HCT116 (cell line): ENCODE data around the gene DAAM2. TPM values are rescaled to one million over a fixed set of nuclear protein-coding genes. Genes with fewer than 3 reads are reported as not detected.

Experiments used
- ATAC-seq: fragments of 200-7000 bp; cut with Tn5 transposase; 2 replicates; pipeline ENCODE4 v1.9.1; 2020; ENCODE audit warnings: mild to moderate bottlenecking, moderate library complexity
- BruUV-seq: library from RNA; stranded (reverse); fragments of 400-500 nt; replicated peaks from 2 replicates; lab custom pipeline; 2021; lab: Mats Ljungman, UMichigan
- CTCF ChIA-PET: fragments of 300-600 bp; sonication (Branson Sonifier 250); formaldehyde crosslinking; loops from one replicate; lab custom pipeline; 2021; ENCODE audit warnings: antibody characterized with exemption; lab: Charles Lee
- POLR2A ChIA-PET: fragments of 300-600, 350-600 bp; sonication (Branson Sonifier 250); formaldehyde crosslinking; loops from one replicate; lab custom pipeline; 2021; ENCODE audit warnings: antibody characterized with exemption; lab: Charles Lee
- RAD21 ChIA-PET, 2 experiments: fragments of 300-600 bp; sonication (Branson Sonifier 250); formaldehyde crosslinking; loops; one replicate each; lab custom pipeline; 2023; ENCODE audit warnings: low total read pairs in 2 of 2; ENCODE audit not compliant: uncharacterized antibody in 2 of 2, unreplicated experiment in 2 of 2, low non-redundant PET in 1 of 2; lab: Charles Lee
- DNase-seq: peaks from one replicate; pipeline ENCODE4 v3.0.0-alpha.2; 2010; ENCODE audit warnings: low read depth, low spot score
- H2AFZ ChIP-seq: fragments of 200-600 bp; shearing (Covaris generic), sonication (generic); 2 replicates; pipeline ENCODE4 v1.6.1; 2017; ENCODE audit warnings: low read depth, mixed run types, mixed read lengths, antibody characterized with exemption, low read length; ENCODE audit not compliant: poor library complexity, severe bottlenecking
- H3K27ac ChIP-seq: 2 replicates; pipeline ENCODE4 v1.5.1; 2012; ENCODE audit warnings: low read depth, low read length
- H3K27me3 ChIP-seq: fragments of 200-600 bp; sonication (generic); 2 replicates; pipeline ENCODE4 v1.6.1; 2016; ENCODE audit warnings: mixed run types, low read length, mixed read lengths; ENCODE audit not compliant: insufficient read depth
- H3K36me3 ChIP-seq, 2 experiments: fragments of 200-500 bp in 1 of 2; fragments of 200-600 bp in 1 of 2; sonication (Bioruptor generic) in 1 of 2; sonication (generic) in 1 of 2; 2 replicates each; pipeline versions ENCODE4 v1.5.1 to v1.6.1; 2014 to 2016; ENCODE audit warnings: low read length in 2 of 2, inconsistent platforms in 1 of 2, mixed read lengths in 1 of 2, mixed run types in 1 of 2; ENCODE audit not compliant: insufficient read depth in 2 of 2, control insufficient read depth in 1 of 2
- H3K4me1 ChIP-seq, 2 experiments: fragments of 200-600 bp in 1 of 2; sonication (generic) in 1 of 2; 2 replicates each; pipeline versions ENCODE4 v1.5.1 to v1.6.1; 2012 to 2017; ENCODE audit warnings: low read length in 2 of 2, inconsistent platforms in 1 of 2, mild to moderate bottlenecking in 1 of 2, mixed read lengths in 1 of 2, mixed run types in 1 of 2, moderate library complexity in 1 of 2; ENCODE audit not compliant: insufficient read depth in 2 of 2, control insufficient read depth in 1 of 2
- H3K4me2 ChIP-seq: fragments of 200-600 bp; sonication (generic); 2 replicates; pipeline ENCODE4 v1.6.1; 2017; ENCODE audit warnings: mixed run types, low read length, mixed read lengths
- H3K4me3 ChIP-seq, 2 experiments: fragments of 200-600 bp in 1 of 2; sonication (generic) in 1 of 2; replicated peaks in 1 of 2; 2 replicates each; pipeline ENCODE4 v1.5.1; 2011 to 2016; ENCODE audit warnings: low read length in 2 of 2, control low read depth in 1 of 2, low read depth in 1 of 2, mild to moderate bottlenecking in 1 of 2, mixed read lengths in 1 of 2, mixed run types in 1 of 2
- H3K79me2 ChIP-seq: fragments of 200-600 bp; sonication (generic); 2 replicates; pipeline ENCODE4 v1.6.1; 2017; ENCODE audit warnings: mild to moderate bottlenecking, mixed run types, low read length, moderate library complexity, mixed read lengths; ENCODE audit not compliant: insufficient read depth
- H3K9ac ChIP-seq: fragments of 200-600 bp; sonication (generic); 2 replicates; pipeline ENCODE4 v1.6.1; 2016; ENCODE audit warnings: low read length, mixed read lengths
- H3K9me2 ChIP-seq: fragments of 200-600 bp; sonication (generic), shearing (Covaris generic); 2 replicates; pipeline ENCODE4 v1.6.1; 2017; ENCODE audit warnings: mixed run types, mild to moderate bottlenecking, moderate library complexity; ENCODE audit not compliant: insufficient read depth
- H3K9me3 ChIP-seq, 2 experiments: fragments of 200-500 bp in 1 of 2; fragments of 200-600 bp in 1 of 2; sonication (Bioruptor generic) in 1 of 2; sonication (generic) in 1 of 2; 2 replicates each; pipeline ENCODE4 v1.6.1; 2014 to 2017; ENCODE audit warnings: low read length in 2 of 2, mixed read lengths in 2 of 2, inconsistent platforms in 1 of 2, low read depth in 1 of 2, mild to moderate bottlenecking in 1 of 2, mixed run types in 1 of 2, moderate library complexity in 1 of 2; ENCODE audit not compliant: control insufficient read depth in 1 of 2, insufficient read depth in 1 of 2
- H4K20me1 ChIP-seq: fragments of 200-600 bp; sonication (generic), shearing (Covaris generic); 2 replicates; pipeline ENCODE4 v1.6.1; 2017; ENCODE audit warnings: mixed run types, mild to moderate bottlenecking, moderate library complexity; ENCODE audit not compliant: insufficient read depth
- CBX3 ChIP-seq: IDR thresholded peaks from 2 replicates; pipeline ENCODE4 v1.6.1; 2012; ENCODE audit warnings: low read depth
- CTCF ChIP-seq, 3 experiments: fragments of 200-600 bp in 1 of 3; sonication (generic) in 1 of 3; IDR thresholded peaks in 2 of 3; conservative IDR thresholded peaks in 1 of 3; 2 replicates each; pipeline ENCODE4 v1.5.1; 2012 to 2017; ENCODE audit warnings: low read depth in 2 of 3, low read length in 2 of 3, antibody characterized with exemption in 1 of 3, borderline replicate concordance in 1 of 3, control low read depth in 1 of 3, mild to moderate bottlenecking in 1 of 3, mixed read lengths in 1 of 3, mixed run types in 1 of 3, moderate library complexity in 1 of 3; ENCODE audit not compliant: insufficient read depth in 1 of 3
- ELF1 ChIP-seq: IDR thresholded peaks from 2 replicates; pipeline ENCODE4 v1.6.1; 2012; ENCODE audit warnings: low read depth, borderline replicate concordance
- MAX ChIP-seq: IDR thresholded peaks from 2 replicates; pipeline ENCODE4 v1.6.1; 2012
- POLR2A ChIP-seq: IDR thresholded peaks from 2 replicates; pipeline ENCODE4 v1.7.0; 2011; ENCODE audit warnings: borderline replicate concordance; ENCODE audit not compliant: insufficient read depth, insufficient read length; ENCODE audit errors: extremely low read depth
- REST ChIP-seq: IDR thresholded peaks from 2 replicates; pipeline ENCODE4 v1.6.1; 2012; ENCODE audit warnings: low read depth
- SIN3A ChIP-seq: IDR thresholded peaks from 2 replicates; pipeline ENCODE4 v1.6.1; 2012; ENCODE audit warnings: low read depth
- SRF ChIP-seq: IDR thresholded peaks from 2 replicates; pipeline ENCODE4 v1.6.1; 2012; ENCODE audit warnings: low read depth
- TCF7L2 ChIP-seq: IDR thresholded peaks from 2 replicates; pipeline ENCODE4 v1.7.0; 2011; ENCODE audit warnings: borderline replicate concordance, inconsistent platforms; ENCODE audit not compliant: insufficient read depth, insufficient read length; ENCODE audit errors: extremely low read depth
- YY1 ChIP-seq: IDR thresholded peaks from 2 replicates; pipeline ENCODE4 v1.6.1; 2011; ENCODE audit warnings: low read length, low read depth, moderate library complexity, mild to moderate bottlenecking; ENCODE audit not compliant: insufficient replicate concordance; ENCODE audit errors: extremely low read depth
- ZBTB33 ChIP-seq: IDR thresholded peaks from 2 replicates; pipeline ENCODE4 v1.6.1; 2011; ENCODE audit warnings: mild to moderate bottlenecking, low read length, moderate library complexity; ENCODE audit not compliant: insufficient replicate concordance; ENCODE audit errors: extremely low read depth
- ZNF274 ChIP-seq: fragments of 200-500 bp; sonication (Bioruptor generic); IDR thresholded peaks from 2 replicates; pipeline ENCODE4 v1.6.1; 2014; ENCODE audit warnings: mild to moderate bottlenecking, low read depth, low read length, inconsistent platforms
- intact Hi-C: fragments of 100-400 bp; cut with micrococcal nuclease; formaldehyde crosslinking; loops from 2 replicates; pipeline ENCODE4 v1.10.0; 2022
- total RNA-seq: library from RNA; stranded (reverse); gene quantifications from one replicate; pipeline ENCODE4 v1.2.1, GENCODE V29; 2021; ENCODE audit not compliant: unreplicated experiment

DAAM2 gene
- total RNA-seq, 1 experiment from 2014 or later = not detected

GRCh38 chr6:39800034-39801032, 8.2 kb downstream of the DAAM2 start:
- ChIA-PET RAD21 (no interaction called here), POLR2A (no interaction called here), CTCF (no interaction called here)
- Histone ChIP-seq H3K4me1 (no peaks in the 10 kb centered on the region), H2AFZ (no peak overlapping the region), H3K36me3 (no peaks in the 10 kb centered on the region), H3K27me3 (peaks cover 88% of the 10 kb centered on the region), H3K4me2 (no peak overlapping the region), H3K79me2 (no peaks in the 10 kb centered on the region), H3K9me2 (no peaks in the 10 kb centered on the region), H4K20me1 (no peaks in the 10 kb centered on the region), H3K4me3 (no peak overlapping the region), H3K27ac (no peak overlapping the region), H3K9ac (no peak overlapping the region), H3K9me3 (no peaks in the 10 kb centered on the region)
- intact Hi-C loops = no loop called here
- no peak for TF ChIP-seq ZBTB33
- TF ChIP-seq ZNF274 = no peak
- TF ChIP-seq SRF = no peak
- no peak for TF ChIP-seq ELF1
- TF ChIP-seq CTCF (IDR thresholded peaks at IDR 0.05 in 2 of 3, conservative IDR thresholded peaks at IDR 0.05 in 1 of 3; ENCODE audit: borderline replicate concordance in 1 of 3, insufficient read depth in 1 of 3, low read depth in 2 of 3, low read length in 2 of 3) = no peak
- no peak for TF ChIP-seq CBX3
- TF ChIP-seq TCF7L2 = no peak
- TF ChIP-seq YY1 = no peak
- TF ChIP-seq POLR2A = no peak
- no peak for TF ChIP-seq SIN3A
- TF ChIP-seq MAX = no peak
- TF ChIP-seq REST = no peak
- ATAC-seq (no peak), DNase-seq (no peak)
- BruUV-seq = no TSS peak
